Measurements from ENCODE around the gene ST7. TPM values are rescaled to one million over a fixed set of nuclear protein-coding genes. Genes with fewer than 3 reads are reported as not detected.

Gene ST7
- total RNA-seq, 2 experiments from 2014 or later, result 5.2 to 5.9 TPM

DNA sequence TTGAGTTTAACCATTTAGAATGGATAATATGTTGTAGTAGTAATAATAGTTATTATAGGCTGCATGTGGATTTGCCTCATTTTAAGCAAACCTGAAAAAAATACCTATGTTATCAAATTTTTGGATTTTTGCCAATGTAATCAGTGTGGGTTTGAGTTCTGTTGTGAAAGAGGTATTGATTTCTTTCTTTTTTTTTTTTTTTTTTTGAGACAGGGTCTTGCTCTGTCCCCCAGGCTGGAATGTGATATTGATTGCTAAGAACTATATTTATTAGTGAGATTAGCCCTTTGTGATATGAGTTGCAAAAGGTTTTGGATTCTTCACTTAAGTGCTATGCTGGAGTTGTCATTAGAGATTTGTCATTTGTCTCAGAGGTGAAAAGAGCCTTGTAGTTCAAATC is 124.4 kb downstream of the ST7 start:
- peaks cover 2% of the 10 kb centered on the region for H3K27me3 Mint-ChIP-seq (ENCODE audit: low read depth)
- POLR2A ChIA-PET, result no interaction called here
- no peaks in the 10 kb centered on the region for H3K9me3 Mint-ChIP-seq (ENCODE audit: insufficient read depth)
- ATAC-seq, result no peak
- no peak for DNase-seq
- no peak overlapping the region for H3K27ac Mint-ChIP-seq
- H3K4me3 Mint-ChIP-seq, result no peak overlapping the region
- peaks cover 3% of the 10 kb centered on the region for H3K4me1 Mint-ChIP-seq (ENCODE audit: low read depth)
- CTCF ChIA-PET, result interaction anchor here (1.0 kb wide), 1 partner anchor 55 kb away, joined by 3 read pairs; no protein-coding TSS in a partner anchor
- H3K36me3 Mint-ChIP-seq (ENCODE audit: low read depth), result peaks cover 3% of the 10 kb centered on the region

DNA sequence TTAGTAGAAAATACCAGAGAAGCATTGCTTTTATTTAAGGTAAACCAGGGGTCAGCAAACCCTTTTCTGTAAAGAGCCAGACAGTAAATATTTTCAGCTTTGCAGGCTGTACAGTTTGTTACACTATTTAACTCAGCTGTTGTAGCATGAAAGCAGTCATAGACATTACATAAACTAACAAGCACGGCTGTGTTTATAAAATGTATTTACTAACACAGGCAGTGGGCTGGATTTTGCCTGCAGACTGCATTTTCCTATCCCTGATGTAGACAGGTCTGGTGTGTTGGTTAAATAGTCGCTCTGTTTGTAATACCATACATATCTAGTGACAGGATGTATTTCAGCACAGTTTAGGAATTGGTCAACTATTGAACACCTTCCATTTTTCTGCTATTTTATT is 129.3 kb downstream of the ST7 start:
- DNase-seq (no peak), ATAC-seq (no peak)
- Mint-ChIP-seq H3K4me3 (no peak overlapping the region), H3K27ac (no peak overlapping the region), H3K36me3 (ENCODE audit: low read depth) (no peaks in the 10 kb centered on the region), H3K4me1 (ENCODE audit: low read depth) (peaks cover 18% of the 10 kb centered on the region), H3K9me3 (ENCODE audit: insufficient read depth) (no peaks in the 10 kb centered on the region), H3K27me3 (ENCODE audit: low read depth) (peaks cover 2% of the 10 kb centered on the region)
- ChIA-PET POLR2A (no interaction called here), CTCF (no interaction called here)

GRCh38 chr7:117083648-117084047 is 130.3 kb downstream of the ST7 start:
- no peak overlapping the region for H3K27ac Mint-ChIP-seq
- POLR2A ChIA-PET, result no interaction called here
- H3K4me1 Mint-ChIP-seq (ENCODE audit: low read depth), result peaks cover 23% of the 10 kb centered on the region
- no peak overlapping the region for H3K4me3 Mint-ChIP-seq
- no peaks in the 10 kb centered on the region for H3K9me3 Mint-ChIP-seq (ENCODE audit: insufficient read depth)
- ATAC-seq, result no peak
- DNase-seq, result no peak
- H3K27me3 Mint-ChIP-seq (ENCODE audit: low read depth), result no peaks in the 10 kb centered on the region
- no peaks in the 10 kb centered on the region for H3K36me3 Mint-ChIP-seq (ENCODE audit: low read depth)
- CTCF ChIA-PET, result interaction anchor here (1.0 kb wide), 1 partner anchor 98 kb away, joined by 3 read pairs; no protein-coding TSS in a partner anchor

- no peaks in the 10 kb centered on the region for H3K9me3 Mint-ChIP-seq (ENCODE audit: insufficient read depth)
- H3K4me3 Mint-ChIP-seq, result no peak overlapping the region
- no peak overlapping the region for H3K27ac Mint-ChIP-seq
- H3K27me3 Mint-ChIP-seq (ENCODE audit: low read depth), result no peaks in the 10 kb centered on the region
- no peak for ATAC-seq
- H3K36me3 Mint-ChIP-seq (ENCODE audit: low read depth), result no peaks in the 10 kb centered on the region
- CTCF ChIA-PET, result interaction anchor here (1.0 kb wide), 1 partner anchor 99 kb away, joined by 3 read pairs; no protein-coding TSS in a partner anchor
- DNase-seq, result no peak
- POLR2A ChIA-PET, result no interaction called here
- peaks cover 23% of the 10 kb centered on the region for H3K4me1 Mint-ChIP-seq (ENCODE audit: low read depth)
Observed at GRCh38 chr7:117084286-117084685, 131.0 kb downstream of the ST7 start.

DNA sequence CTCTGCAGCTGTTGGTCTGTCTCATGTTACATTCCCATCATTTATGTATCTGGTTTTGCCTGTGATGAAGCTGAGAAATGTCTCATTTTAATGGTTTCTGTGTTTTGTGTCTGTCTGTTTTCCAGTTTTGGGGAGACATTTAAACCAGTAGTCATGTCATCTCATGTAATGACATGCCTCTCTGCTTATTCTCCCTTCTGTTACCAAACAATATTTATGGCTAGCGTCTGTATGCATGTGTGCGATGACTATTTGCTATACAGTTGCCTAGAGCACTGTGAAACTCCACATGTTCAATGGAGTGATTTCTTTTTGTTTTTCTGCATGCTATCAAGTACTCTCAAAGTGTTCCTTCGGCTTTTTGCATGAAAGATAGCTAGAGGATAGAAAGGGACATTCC is 132.0 kb downstream of the ST7 start:
- no peak for ATAC-seq
- Mint-ChIP-seq H3K27ac (no peak overlapping the region), H3K36me3 (ENCODE audit: low read depth) (no peaks in the 10 kb centered on the region), H3K9me3 (ENCODE audit: insufficient read depth) (no peaks in the 10 kb centered on the region), H3K27me3 (ENCODE audit: low read depth) (no peaks in the 10 kb centered on the region), H3K4me3 (no peak overlapping the region), H3K4me1 (ENCODE audit: low read depth) (peaks cover 23% of the 10 kb centered on the region)
- POLR2A ChIA-PET, result no interaction called here
- CTCF ChIA-PET, result interaction anchor here (1.8 kb wide), 1 partner anchor 98 kb away, joined by 4 read pairs; no protein-coding TSS in a partner anchor
- DNase-seq, result no peak

- no peaks in the 10 kb centered on the region for H3K36me3 Mint-ChIP-seq (ENCODE audit: low read depth)
- no peak for ATAC-seq
Observed at GRCh38 chr7:117085769-117086463, 132.6 kb downstream of the ST7 start.

DNA sequence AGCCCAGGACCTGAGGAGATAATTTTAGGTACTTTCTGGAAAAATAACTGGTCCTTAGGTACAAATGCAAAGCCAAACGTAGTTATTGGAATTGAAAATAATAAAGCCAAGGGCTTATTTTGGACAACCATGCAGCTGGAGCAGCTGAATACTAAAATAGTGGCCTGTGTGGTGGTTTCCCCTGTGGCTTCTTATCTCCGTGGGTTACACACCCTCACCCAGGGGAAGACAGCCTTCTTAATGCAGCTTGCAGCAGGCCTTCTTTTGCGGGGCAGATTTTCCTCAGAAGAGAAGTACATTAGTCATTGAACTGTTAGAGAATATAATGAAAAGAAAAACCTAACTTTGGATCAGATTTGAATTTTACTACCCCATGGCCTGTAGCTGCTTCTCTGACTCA is 133.5 kb downstream of the ST7 start:
- no peak overlapping the region for H3K27ac Mint-ChIP-seq
- peaks cover 23% of the 10 kb centered on the region for H3K4me1 Mint-ChIP-seq (ENCODE audit: low read depth)
- no peaks in the 10 kb centered on the region for H3K9me3 Mint-ChIP-seq (ENCODE audit: insufficient read depth)
- no peaks in the 10 kb centered on the region for H3K36me3 Mint-ChIP-seq (ENCODE audit: low read depth)
- DNase-seq (peak; percentile 29), ATAC-seq (no peak)
- H3K4me3 Mint-ChIP-seq, result no peak overlapping the region
- H3K27me3 Mint-ChIP-seq (ENCODE audit: low read depth), result no peaks in the 10 kb centered on the region
- POLR2A ChIA-PET, result interaction anchor here (0.6 kb wide), 1 partner anchor 70 kb away, joined by 3 read pairs; no protein-coding TSS in a partner anchor
- CTCF ChIA-PET, result interaction anchor here (0.8 to 1.8 kb wide), 2 partner anchors 40 to 99 kb away, joined by 3 to 4 read pairs; no protein-coding TSS in a partner anchor

More at GRCh38 chr7:117085769-117086463, 132.6 kb downstream of the ST7 start:
- ChIA-PET POLR2A (no interaction called here), CTCF (interaction anchor here (0.8 to 1.8 kb wide), 2 partner anchors 41 to 98 kb away, joined by 3 to 4 read pairs; no protein-coding TSS in a partner anchor)
- Mint-ChIP-seq H3K27me3 (ENCODE audit: low read depth) (no peaks in the 10 kb centered on the region), H3K4me3 (no peak overlapping the region), H3K4me1 (ENCODE audit: low read depth) (peaks cover 23% of the 10 kb centered on the region), H3K27ac (no peak overlapping the region), H3K9me3 (ENCODE audit: insufficient read depth) (no peaks in the 10 kb centered on the region)
- no peak for DNase-seq

DNA sequence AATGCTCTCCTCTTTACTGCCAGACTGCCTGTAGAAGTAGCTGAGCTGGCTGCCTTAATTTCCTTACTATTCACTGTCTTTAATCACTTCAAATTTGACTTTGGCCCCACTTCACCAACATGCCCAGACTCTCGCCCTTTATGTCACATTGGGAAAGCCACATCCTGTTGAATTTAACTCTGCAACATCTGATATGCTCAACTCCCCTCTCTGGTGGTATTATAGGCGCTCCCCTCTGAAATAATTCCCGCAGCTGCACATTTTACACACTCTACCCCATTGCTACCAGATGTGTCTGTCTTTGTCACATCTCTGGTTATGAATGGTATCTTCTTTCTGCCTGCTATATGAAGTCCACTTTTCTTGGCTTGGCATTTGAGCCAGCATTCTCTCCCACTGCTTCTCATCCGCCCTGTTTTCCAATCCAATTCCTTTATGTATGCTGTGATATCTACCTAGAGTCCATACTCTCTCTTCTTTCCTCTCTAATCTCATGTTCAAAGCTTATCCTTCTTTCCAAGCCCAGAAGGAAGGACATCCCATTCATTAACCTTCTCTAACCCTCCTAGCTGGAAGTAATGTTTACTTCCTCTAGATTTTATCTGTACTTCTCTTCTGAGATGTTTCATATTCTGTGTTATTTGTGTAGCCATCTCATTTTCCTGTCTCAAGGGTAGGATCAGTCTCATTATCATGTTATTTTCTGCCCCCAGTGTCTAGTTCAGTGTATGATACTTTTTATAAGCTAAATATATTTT is 134.5 kb downstream of the ST7 start:
- no peak for DNase-seq
- peak overlapping the region; percentile 0 for H3K27ac Mint-ChIP-seq
- H3K27me3 Mint-ChIP-seq (ENCODE audit: low read depth), result no peaks in the 10 kb centered on the region
- H3K4me3 Mint-ChIP-seq, result no peak overlapping the region
- POLR2A ChIA-PET, result interaction anchor here (0.6 kb wide), 1 partner anchor 71 kb away, joined by 3 read pairs; no protein-coding TSS in a partner anchor
- H3K4me1 Mint-ChIP-seq (ENCODE audit: low read depth), result peaks cover 23% of the 10 kb centered on the region
- no peaks in the 10 kb centered on the region for H3K36me3 Mint-ChIP-seq (ENCODE audit: low read depth)
- no peaks in the 10 kb centered on the region for H3K9me3 Mint-ChIP-seq (ENCODE audit: insufficient read depth)
- CTCF ChIA-PET, result interaction anchor here (0.8 to 2.3 kb wide), 2 partner anchors 8 to 78 kb away, joined by 3 to 6 read pairs; no protein-coding TSS in a partner anchor
- no peak for ATAC-seq

DNA sequence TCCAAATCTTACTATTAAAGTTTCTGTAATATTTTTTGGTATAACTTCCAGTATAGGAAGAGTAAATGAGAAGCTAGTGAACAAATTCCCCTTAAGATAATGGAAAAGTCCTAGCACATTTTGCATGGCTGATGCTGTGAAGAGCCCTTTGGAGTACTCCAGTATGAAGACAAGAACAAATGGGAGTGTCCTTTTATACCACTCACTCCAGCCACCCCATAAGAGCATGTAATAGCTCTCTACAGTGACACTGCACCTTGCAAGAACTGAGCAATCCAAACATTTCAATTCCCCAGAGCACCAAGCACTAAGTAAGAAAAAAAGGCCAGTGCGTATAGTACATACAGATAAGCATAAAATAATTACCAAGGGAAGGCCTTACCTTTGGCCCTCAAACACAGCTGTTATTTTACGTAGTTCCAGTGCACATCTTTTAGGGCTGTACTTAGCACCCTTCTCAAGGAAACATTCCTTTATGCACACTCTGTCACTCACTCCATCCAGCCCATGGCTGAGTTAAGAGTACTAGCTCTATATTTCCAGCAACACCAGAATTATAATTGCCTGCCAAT is 135.4 kb downstream of the ST7 start:
- H3K27me3 Mint-ChIP-seq (ENCODE audit: low read depth), result no peaks in the 10 kb centered on the region
- no peaks in the 10 kb centered on the region for H3K9me3 Mint-ChIP-seq (ENCODE audit: insufficient read depth)
- no peaks in the 10 kb centered on the region for H3K36me3 Mint-ChIP-seq (ENCODE audit: low read depth)
- ChIA-PET POLR2A (no interaction called here), CTCF (interaction anchor here (0.8 to 2.3 kb wide), 3 partner anchors 9 to 158 kb away, joined by 3 to 6 read pairs (median 3); no protein-coding TSS in a partner anchor)
- ATAC-seq, result no peak
- no peak overlapping the region for H3K27ac Mint-ChIP-seq
- H3K4me3 Mint-ChIP-seq, result no peak overlapping the region
- H3K4me1 Mint-ChIP-seq (ENCODE audit: low read depth), result peaks cover 23% of the 10 kb centered on the region
- no peak for DNase-seq

- DNase-seq (no peak), ATAC-seq (no peak)
- Mint-ChIP-seq H3K4me3 (no peak overlapping the region), H3K9me3 (ENCODE audit: insufficient read depth) (no peaks in the 10 kb centered on the region), H3K27ac (no peak overlapping the region), H3K36me3 (ENCODE audit: low read depth) (no peaks in the 10 kb centered on the region), H3K27me3 (ENCODE audit: low read depth) (no peaks in the 10 kb centered on the region), H3K4me1 (ENCODE audit: low read depth) (peaks cover 32% of the 10 kb centered on the region)
- ChIA-PET CTCF (no interaction called here), POLR2A (no interaction called here)
Observed at GRCh38 chr7:117090791-117091190, 137.5 kb downstream of the ST7 start.

DNA sequence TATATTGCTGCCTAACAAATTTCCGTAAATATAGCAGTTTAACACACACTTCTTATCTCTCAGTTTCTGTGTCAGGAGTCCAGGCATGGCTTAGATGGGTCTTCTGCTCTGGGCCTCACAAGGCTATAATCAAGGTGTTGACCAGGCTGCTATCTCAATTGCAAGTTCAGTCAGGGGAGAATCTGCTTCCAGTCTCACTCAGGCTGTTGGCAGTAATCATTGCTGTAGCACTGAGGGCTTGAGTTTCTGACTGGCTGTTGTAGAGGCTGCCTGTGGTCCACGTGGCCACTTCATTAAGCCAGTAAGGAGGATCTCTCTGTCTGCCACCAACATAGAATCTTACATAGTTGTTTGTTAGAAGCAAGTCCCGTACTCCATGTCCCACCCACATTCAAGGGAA is 138.4 kb downstream of the ST7 start:
- no peak overlapping the region for H3K27ac Mint-ChIP-seq
- ATAC-seq (no peak), DNase-seq (no peak)
- POLR2A ChIA-PET, result no interaction called here
- H3K4me1 Mint-ChIP-seq (ENCODE audit: low read depth), result peaks cover 23% of the 10 kb centered on the region
- no peaks in the 10 kb centered on the region for H3K36me3 Mint-ChIP-seq (ENCODE audit: low read depth)
- H3K9me3 Mint-ChIP-seq (ENCODE audit: insufficient read depth), result no peaks in the 10 kb centered on the region
- H3K4me3 Mint-ChIP-seq, result no peak overlapping the region
- H3K27me3 Mint-ChIP-seq (ENCODE audit: low read depth), result no peaks in the 10 kb centered on the region
- CTCF ChIA-PET, result no interaction called here

GRCh38 chr7:117092785-117093184 is 139.5 kb downstream of the ST7 start:
- DNase-seq, result no peak
- no peak overlapping the region for H3K27ac Mint-ChIP-seq
- H3K4me1 Mint-ChIP-seq (ENCODE audit: low read depth), result peaks cover 13% of the 10 kb centered on the region
- H3K36me3 Mint-ChIP-seq (ENCODE audit: low read depth), result no peaks in the 10 kb centered on the region
- no peak overlapping the region for H3K4me3 Mint-ChIP-seq
- CTCF ChIA-PET, result no interaction called here
- no peaks in the 10 kb centered on the region for H3K27me3 Mint-ChIP-seq (ENCODE audit: low read depth)
- POLR2A ChIA-PET, result no interaction called here
- no peak for ATAC-seq
- H3K9me3 Mint-ChIP-seq (ENCODE audit: insufficient read depth), result no peaks in the 10 kb centered on the region
